RWPE2 (cell line): Measurements from ENCODE around the gene MS4A6A.

Experiments
- ATAC-seq: fragments of 200-7000 bp; cut with Tn5 transposase; 3 replicates; pipeline ENCODE4 v1.9.1; 2021; ENCODE audit warnings: low read depth
- DNase-seq: peaks from one replicate; pipeline ENCODE4 v3.0.0-alpha.2; 2020; ENCODE audit warnings: low spot score
- H3K27ac ChIP-seq: fragments of 450-650 bp; 2 replicates; pipeline ENCODE4 v1.5.1; 2017; ENCODE audit warnings: mild to moderate bottlenecking; ENCODE audit not compliant: poor library complexity, severe bottlenecking
- H3K27me3 ChIP-seq: fragments of 250-450 bp; sonication (Bioruptor Pico); 2 replicates; pipeline ENCODE4 v1.5.1; 2021; ENCODE audit warnings: mild to moderate bottlenecking, moderate library complexity; ENCODE audit not compliant: insufficient read depth, poor library complexity, severe bottlenecking
- H3K36me3 ChIP-seq: fragments of 250-450 bp; sonication (Bioruptor Pico); 2 replicates; pipeline ENCODE4 v1.5.1; 2020; ENCODE audit warnings: low read depth, mild to moderate bottlenecking, moderate library complexity
- H3K4me1 ChIP-seq: fragments of 250-450 bp; sonication (Bioruptor Pico); 2 replicates; pipeline ENCODE4 v1.5.1; 2021; ENCODE audit warnings: mild to moderate bottlenecking, moderate library complexity; ENCODE audit not compliant: insufficient read depth, poor library complexity, severe bottlenecking
- H3K4me3 ChIP-seq: fragments of 250-450 bp; sonication (Bioruptor Pico); 2 replicates; pipeline ENCODE4 v1.5.1; 2021; ENCODE audit warnings: mild to moderate bottlenecking, moderate library complexity; ENCODE audit not compliant: severe bottlenecking
- H3K9me3 ChIP-seq: fragments of 250-450 bp; sonication (Bioruptor Pico); 2 replicates; pipeline ENCODE4 v1.5.1; 2021; ENCODE audit warnings: mild to moderate bottlenecking, moderate library complexity; ENCODE audit not compliant: severe bottlenecking
- TF ChIP-seq, protein P1 (sequence below): fragments of 450-650 bp; IDR thresholded peaks from one replicate; pipeline ENCODE4 v1.5.1; 2017; ENCODE audit warnings: mild to moderate bottlenecking, moderate library complexity; ENCODE audit not compliant: poor library complexity, severe bottlenecking

MS4A6A gene

DNA sequence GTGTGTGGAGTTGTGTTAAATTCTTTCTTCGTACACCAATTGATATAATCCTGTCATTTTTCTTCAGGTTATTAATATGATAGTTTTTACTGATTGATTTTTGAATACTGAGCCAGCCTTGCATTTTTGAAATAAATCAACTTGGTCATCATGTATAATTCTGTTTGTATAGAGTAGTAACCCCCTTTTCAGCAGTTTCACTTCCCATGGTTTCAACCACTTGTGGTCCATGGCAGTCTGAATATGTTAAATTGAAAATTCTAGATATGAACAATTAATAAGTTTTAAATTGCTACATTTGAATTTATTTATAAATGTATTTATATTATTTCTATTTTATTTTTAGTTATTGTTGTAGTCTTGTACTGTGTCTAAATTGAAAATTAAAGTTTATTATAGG lies 32.6 kb downstream of the MS4A6A start:
- TF ChIP-seq, protein P1, sequence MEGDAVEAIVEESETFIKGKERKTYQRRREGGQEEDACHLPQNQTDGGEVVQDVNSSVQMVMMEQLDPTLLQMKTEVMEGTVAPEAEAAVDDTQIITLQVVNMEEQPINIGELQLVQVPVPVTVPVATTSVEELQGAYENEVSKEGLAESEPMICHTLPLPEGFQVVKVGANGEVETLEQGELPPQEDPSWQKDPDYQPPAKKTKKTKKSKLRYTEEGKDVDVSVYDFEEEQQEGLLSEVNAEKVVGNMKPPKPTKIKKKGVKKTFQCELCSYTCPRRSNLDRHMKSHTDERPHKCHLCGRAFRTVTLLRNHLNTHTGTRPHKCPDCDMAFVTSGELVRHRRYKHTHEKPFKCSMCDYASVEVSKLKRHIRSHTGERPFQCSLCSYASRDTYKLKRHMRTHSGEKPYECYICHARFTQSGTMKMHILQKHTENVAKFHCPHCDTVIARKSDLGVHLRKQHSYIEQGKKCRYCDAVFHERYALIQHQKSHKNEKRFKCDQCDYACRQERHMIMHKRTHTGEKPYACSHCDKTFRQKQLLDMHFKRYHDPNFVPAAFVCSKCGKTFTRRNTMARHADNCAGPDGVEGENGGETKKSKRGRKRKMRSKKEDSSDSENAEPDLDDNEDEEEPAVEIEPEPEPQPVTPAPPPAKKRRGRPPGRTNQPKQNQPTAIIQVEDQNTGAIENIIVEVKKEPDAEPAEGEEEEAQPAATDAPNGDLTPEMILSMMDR = no peak
- Histone ChIP-seq H3K4me3 (no peak overlapping the region), H3K36me3 (no peaks in the 10 kb centered on the region), H3K27me3 (no peaks in the 10 kb centered on the region), H3K9me3 (no peaks in the 10 kb centered on the region), H3K27ac (no peak overlapping the region), H3K4me1 (no peaks in the 10 kb centered on the region)
- DNase-seq = no peak
- no peak for ATAC-seq

DNA sequence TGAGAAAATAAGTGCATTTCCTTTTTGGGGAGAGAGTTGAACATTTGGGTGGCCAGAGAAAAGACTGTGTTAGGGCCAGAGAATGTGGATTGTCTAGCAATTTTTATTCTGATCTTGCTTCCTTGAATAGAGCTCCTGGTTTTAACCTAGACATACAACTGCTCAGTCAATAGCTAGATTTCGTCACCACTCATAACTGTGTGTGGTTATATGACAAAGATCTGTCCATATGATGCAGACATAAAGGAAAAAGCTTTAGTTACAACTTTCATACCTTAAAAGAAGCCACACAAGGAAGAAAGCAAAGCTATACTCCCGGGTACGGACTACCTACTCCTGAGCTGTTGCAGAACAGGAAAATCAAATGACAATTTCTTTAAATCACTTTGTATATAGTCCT lies 37.2 kb downstream of the MS4A6A start:
- Histone ChIP-seq H3K27ac (no peak overlapping the region), H3K36me3 (no peaks in the 10 kb centered on the region), H3K4me1 (no peaks in the 10 kb centered on the region), H3K9me3 (no peaks in the 10 kb centered on the region), H3K27me3 (no peaks in the 10 kb centered on the region), H3K4me3 (no peak overlapping the region)
- DNase-seq = no peak
- TF ChIP-seq, protein P1 = no peak
- ATAC-seq = no peak

DNA sequence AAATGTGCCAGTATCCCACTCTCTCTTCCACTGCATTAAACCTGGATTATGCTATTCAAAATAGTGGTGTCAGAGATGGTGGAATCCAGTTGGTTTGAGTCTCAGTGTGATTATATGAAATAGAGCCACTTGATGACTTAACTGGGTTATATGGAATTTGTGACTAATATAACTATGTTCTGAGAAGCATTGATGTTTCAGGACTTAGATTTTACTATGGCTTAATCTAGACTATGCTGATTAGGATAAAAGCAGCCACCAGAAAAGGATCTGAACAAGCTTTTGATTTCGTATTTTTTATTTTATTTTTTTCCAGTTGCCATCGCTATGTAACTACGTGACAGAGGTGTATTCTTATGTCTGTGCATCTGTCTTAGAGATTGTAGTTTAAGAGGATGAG lies 39.1 kb downstream of the MS4A6A start:
- H3K27ac ChIP-seq = no peak overlapping the region
- H3K9me3 ChIP-seq = no peaks in the 10 kb centered on the region
- DNase-seq (no peak), ATAC-seq (no peak)
- no peaks in the 10 kb centered on the region for H3K27me3 ChIP-seq
- H3K4me3 ChIP-seq = no peak overlapping the region
- H3K36me3 ChIP-seq = no peaks in the 10 kb centered on the region
- TF ChIP-seq, protein P1 = no peak
- H3K4me1 ChIP-seq = no peaks in the 10 kb centered on the region

DNA sequence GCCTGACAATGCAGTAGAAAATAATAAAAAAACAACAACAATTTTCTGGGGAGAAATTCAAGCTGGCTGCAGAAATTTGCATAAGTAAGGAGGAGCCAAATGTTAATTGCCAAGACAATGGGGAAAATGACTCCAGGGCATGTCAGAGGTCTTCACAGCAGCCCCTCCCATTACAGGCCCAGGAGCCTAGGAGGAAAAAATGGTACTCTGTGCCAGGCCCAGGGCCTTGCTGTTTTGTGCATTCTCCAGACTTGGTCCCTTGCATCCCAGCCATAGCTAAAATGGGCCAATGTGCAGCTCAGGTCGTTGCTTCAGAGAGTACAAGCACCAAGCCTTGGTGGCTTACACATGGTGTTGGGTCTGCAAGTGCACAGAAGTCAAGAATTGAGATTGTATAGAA lies 49.0 kb downstream of the MS4A6A start:
- no peaks in the 10 kb centered on the region for H3K36me3 ChIP-seq

DNA sequence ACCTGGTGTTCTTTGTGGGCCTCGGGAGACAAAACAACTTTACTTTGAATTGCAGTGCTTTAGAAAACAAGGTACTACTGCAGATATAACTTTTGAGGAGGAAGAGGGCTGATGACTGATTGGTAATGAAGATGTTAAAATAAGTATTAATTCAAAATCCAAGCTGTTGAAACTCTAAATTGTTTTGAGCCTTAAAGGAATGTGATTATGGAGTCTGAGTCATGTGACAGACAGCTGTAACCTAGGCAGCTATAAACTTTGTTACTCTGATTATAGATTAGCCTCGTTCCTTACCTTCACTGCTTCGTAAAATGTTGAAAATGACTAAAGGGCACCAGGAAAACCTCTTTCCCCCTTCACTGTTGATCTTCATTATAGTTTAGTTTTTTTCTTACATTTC lies 51.0 kb downstream of the MS4A6A start:
- H3K36me3 ChIP-seq = no peaks in the 10 kb centered on the region
- ATAC-seq = no peak
- TF ChIP-seq, protein P1 = no peak

More for the DNA sequence above, 49.0 kb downstream of the MS4A6A start:
- Histone ChIP-seq H3K27me3 (no peaks in the 10 kb centered on the region), H3K4me3 (no peak overlapping the region), H3K27ac (no peak overlapping the region), H3K9me3 (no peaks in the 10 kb centered on the region), H3K4me1 (no peaks in the 10 kb centered on the region)
- ATAC-seq = no peak
- DNase-seq = no peak
- TF ChIP-seq, protein P1 = no peak

More for the DNA sequence above, 51.0 kb downstream of the MS4A6A start:
- Histone ChIP-seq H3K4me1 (peaks cover 9% of the 10 kb centered on the region), H3K4me3 (no peak overlapping the region), H3K27ac (no peak overlapping the region), H3K27me3 (no peaks in the 10 kb centered on the region), H3K9me3 (no peaks in the 10 kb centered on the region)
- DNase-seq = no peak
